Neuron (in vitro differentiated cells): ENCODE measurements around the gene PEX26.
"Not testable (repeated sequence)": the region's sequence is repeated elsewhere in the genome, so short reads cannot be mapped to it uniquely, and the experiment has no call there.

Experiments
- H2AFZ ChIP-seq: one replicate; pipeline ENCODE4 v1.6.1; 2013; ENCODE audit warnings: low read depth, mild to moderate bottlenecking, inconsistent platforms, low read length, moderate library complexity
- H3K27me3 ChIP-seq: one replicate; pipeline ENCODE4 v1.6.1; 2013; ENCODE audit warnings: low read length; ENCODE audit not compliant: insufficient read depth
- H3K36me3 ChIP-seq: one replicate; pipeline ENCODE4 v1.6.1; 2013; ENCODE audit warnings: low read length; ENCODE audit not compliant: insufficient read depth
- H3K4me1 ChIP-seq: one replicate; pipeline ENCODE4 v1.6.1; 2013; ENCODE audit warnings: low read length; ENCODE audit not compliant: insufficient read depth
- H3K4me3 ChIP-seq: 2 replicates; pipeline ENCODE4 v1.5.1; 2013; ENCODE audit warnings: mild to moderate bottlenecking, low read length, moderate library complexity
- H3K9me3 ChIP-seq: one replicate; pipeline ENCODE4 v1.6.1; 2013; ENCODE audit warnings: low read length

Gene PEX26

GRCh38 chr22:18113680-18114394, 36.0 kb downstream of the PEX26 start:
- no peaks in the 10 kb centered on the region for H3K9me3 ChIP-seq
- H3K4me3 ChIP-seq: no peak overlapping the region
- peaks cover 9% of the 10 kb centered on the region for H3K4me1 ChIP-seq
- H3K27me3 ChIP-seq: no peaks in the 10 kb centered on the region
- no peak overlapping the region for H2AFZ ChIP-seq
- no peaks in the 10 kb centered on the region for H3K36me3 ChIP-seq

GRCh38 chr22:18114495-18114894, 36.7 kb downstream of the PEX26 start:
- Histone ChIP-seq H2AFZ (no peak overlapping the region), H3K9me3 (no peaks in the 10 kb centered on the region), H3K27me3 (no peaks in the 10 kb centered on the region), H3K4me3 (no peak overlapping the region), H3K36me3 (no peaks in the 10 kb centered on the region), H3K4me1 (peaks cover 9% of the 10 kb centered on the region)

GRCh38 chr22:18114976-18115652, 37.3 kb downstream of the PEX26 start:
- peaks cover 9% of the 10 kb centered on the region for H3K4me1 ChIP-seq
- H3K4me3 ChIP-seq: no peak overlapping the region
- H3K36me3 ChIP-seq: no peaks in the 10 kb centered on the region
- H3K27me3 ChIP-seq: no peaks in the 10 kb centered on the region
- no peak overlapping the region for H2AFZ ChIP-seq
- H3K9me3 ChIP-seq: no peaks in the 10 kb centered on the region

GRCh38 chr22:18115906-18116371, 38.1 kb downstream of the PEX26 start:
- no peaks in the 10 kb centered on the region for H3K27me3 ChIP-seq
- H3K4me3 ChIP-seq: no peak overlapping the region
- no peak overlapping the region for H2AFZ ChIP-seq
- peaks cover 6% of the 10 kb centered on the region for H3K4me1 ChIP-seq
- H3K9me3 ChIP-seq: no peaks in the 10 kb centered on the region
- no peaks in the 10 kb centered on the region for H3K36me3 ChIP-seq

- Histone ChIP-seq H3K36me3 (no peaks in the 10 kb centered on the region), H3K9me3 (no peaks in the 10 kb centered on the region), H3K27me3 (no peaks in the 10 kb centered on the region), H3K4me1 (peaks cover 3% of the 10 kb centered on the region), H3K4me3 (no peak overlapping the region), H2AFZ (no peak overlapping the region)
These were observed 38.8 kb downstream of the PEX26 start for GRCh38 chr22:18116634-18117033.

GRCh38 chr22:18118345-18118915, 40.6 kb downstream of the PEX26 start:
- H3K36me3 ChIP-seq: no peaks in the 10 kb centered on the region
- no peak overlapping the region for H2AFZ ChIP-seq
- H3K27me3 ChIP-seq: no peaks in the 10 kb centered on the region
- no peaks in the 10 kb centered on the region for H3K9me3 ChIP-seq
- H3K4me3 ChIP-seq: no peak overlapping the region
- peaks cover 3% of the 10 kb centered on the region for H3K4me1 ChIP-seq

- no peaks in the 10 kb centered on the region for H3K9me3 ChIP-seq
- H3K4me3 ChIP-seq: no peak overlapping the region
- H2AFZ ChIP-seq: no peak overlapping the region
- no peaks in the 10 kb centered on the region for H3K36me3 ChIP-seq
- peaks cover 3% of the 10 kb centered on the region for H3K4me1 ChIP-seq
- H3K27me3 ChIP-seq: no peaks in the 10 kb centered on the region
These were observed 41.8 kb downstream of the PEX26 start for GRCh38 chr22:18119409-18120110.

GRCh38 chr22:18120857-18121256, 43.1 kb downstream of the PEX26 start:
- no peak overlapping the region for H2AFZ ChIP-seq
- H3K9me3 ChIP-seq: no peaks in the 10 kb centered on the region
- peaks cover 1% of the 10 kb centered on the region for H3K4me1 ChIP-seq
- H3K4me3 ChIP-seq: no peak overlapping the region
- no peaks in the 10 kb centered on the region for H3K27me3 ChIP-seq
- H3K36me3 ChIP-seq: no peaks in the 10 kb centered on the region

GRCh38 chr22:18121506-18121905, 43.7 kb downstream of the PEX26 start:
- Histone ChIP-seq H3K4me1 (no peaks in the 10 kb centered on the region), H2AFZ (no peak overlapping the region), H3K36me3 (peaks cover 2% of the 10 kb centered on the region), H3K4me3 (no peak overlapping the region), H3K9me3 (peaks cover under 1% of the 10 kb centered on the region), H3K27me3 (no peaks in the 10 kb centered on the region)

- Histone ChIP-seq H3K9me3 (peaks cover 3% of the 10 kb centered on the region), H2AFZ (no peak overlapping the region), H3K36me3 (peaks cover 5% of the 10 kb centered on the region), H3K27me3 (no peaks in the 10 kb centered on the region), H3K4me1 (no peaks in the 10 kb centered on the region), H3K4me3 (no peak overlapping the region)
These were observed 44.3 kb downstream of the PEX26 start for GRCh38 chr22:18121954-18122554.

- not testable (repeated sequence) for H3K9me3 ChIP-seq, H3K4me1 ChIP-seq, H3K4me3 ChIP-seq, H2AFZ ChIP-seq, H3K36me3 ChIP-seq, H3K27me3 ChIP-seq
These were observed 45.8 kb downstream of the PEX26 start for GRCh38 chr22:18123476-18124025.

- H2AFZ ChIP-seq: no peak overlapping the region
- no peak overlapping the region for H3K4me3 ChIP-seq
- no peaks in the 10 kb centered on the region for H3K27me3 ChIP-seq
- peaks cover 3% of the 10 kb centered on the region for H3K9me3 ChIP-seq
- H3K36me3 ChIP-seq: peaks cover 5% of the 10 kb centered on the region
- H3K4me1 ChIP-seq: no peaks in the 10 kb centered on the region
These were observed 48.8 kb downstream of the PEX26 start for GRCh38 chr22:18126606-18127005.
